GM23338 (cell line): ENCODE results near the gene FANK1. TPM values are rescaled to one million over a fixed set of nuclear protein-coding genes. Genes with fewer than 3 reads are reported as not detected.

Experiments
- ATAC-seq: fragments of 200-7000 bp; cut with Tn5 transposase; 3 replicates; pipeline ENCODE4 v1.9.1; 2020
- DNase-seq: peaks from one replicate; pipeline ENCODE4 v3.0.0-alpha.2; 2015; ENCODE audit warnings: low spot score
- H2AFZ ChIP-seq: fragments of 200-600 bp; sonication (generic); 2 replicates; pipeline ENCODE4 v1.8.0; 2016; ENCODE audit warnings: antibody characterized with exemption, mild to moderate bottlenecking, moderate library complexity
- H3F3A ChIP-seq: fragments of 200-600 bp; sonication (generic); replicated peaks from 2 replicates; pipeline ENCODE4 v1.8.0; 2017; ENCODE audit warnings: antibody characterized with exemption, mixed run types, low read depth
- H3K27ac ChIP-seq: fragments of 200-600 bp; sonication (generic); 2 replicates; pipeline ENCODE4 v1.6.1; 2016; ENCODE audit warnings: low read depth
- H3K27me3 ChIP-seq: fragments of 200-600 bp; sonication (generic); 2 replicates; pipeline ENCODE4 v1.8.0; 2016; ENCODE audit warnings: mild to moderate bottlenecking, mixed run types, moderate library complexity; ENCODE audit not compliant: insufficient read depth
- H3K36me3 ChIP-seq: fragments of 200-600 bp; sonication (generic); 2 replicates; pipeline ENCODE4 v1.8.0; 2016; ENCODE audit warnings: mild to moderate bottlenecking; ENCODE audit not compliant: insufficient read depth
- H3K4me1 ChIP-seq: fragments of 200-600 bp; sonication (generic); 2 replicates; pipeline ENCODE4 v1.8.0; 2016; ENCODE audit warnings: mild to moderate bottlenecking, moderate library complexity; ENCODE audit not compliant: insufficient read depth
- H3K4me2 ChIP-seq: fragments of 200-600 bp; sonication (generic); 2 replicates; pipeline ENCODE4 v1.7.1; 2017; ENCODE audit warnings: mixed run types
- H3K4me3 ChIP-seq: fragments of 200-600 bp; sonication (generic); 2 replicates; pipeline ENCODE4 v1.6.1; 2016; ENCODE audit warnings: mixed run types
- H3K79me2 ChIP-seq: fragments of 200-600 bp; sonication (generic); replicated peaks from 2 replicates; pipeline ENCODE4 v1.8.0; 2017; ENCODE audit warnings: mild to moderate bottlenecking; ENCODE audit not compliant: insufficient read depth
- H3K9me2 ChIP-seq: fragments of 200-600 bp; sonication (generic); 2 replicates; pipeline ENCODE4 v1.8.0; 2017; ENCODE audit not compliant: insufficient read depth
- H4K20me1 ChIP-seq: fragments of 200-600 bp; sonication (generic); replicated peaks from 2 replicates; pipeline ENCODE4 v1.8.0; 2017; ENCODE audit warnings: mild to moderate bottlenecking; ENCODE audit not compliant: insufficient read depth
- H3K27ac Mint-ChIP-seq: 2 replicates; pipeline ENCODE4 v1.8.0; 2020; ENCODE audit warnings: inconsistent platforms, mild to moderate bottlenecking, moderate library complexity, mixed read lengths
- H3K27me3 Mint-ChIP-seq: 3 replicates; pipeline ENCODE4 v1.8.0; 2022; ENCODE audit warnings: low read depth, mild to moderate bottlenecking, moderate library complexity, mixed read lengths, inconsistent platforms; ENCODE audit not compliant: insufficient read depth, poor library complexity
- H3K36me3 Mint-ChIP-seq: 3 replicates; pipeline ENCODE4 v1.8.0; 2021; ENCODE audit warnings: low read depth, mild to moderate bottlenecking, inconsistent platforms, moderate library complexity, mixed read lengths
- H3K4me1 Mint-ChIP-seq: 3 replicates; pipeline ENCODE4 v1.8.0; 2020; ENCODE audit warnings: mild to moderate bottlenecking, inconsistent platforms, mixed read lengths
- H3K4me3 Mint-ChIP-seq: 3 replicates; pipeline ENCODE4 v1.8.0; 2021; ENCODE audit warnings: moderate library complexity, mild to moderate bottlenecking, inconsistent platforms, mixed read lengths
- H3K9me3 Mint-ChIP-seq: 3 replicates; pipeline ENCODE4 v1.8.0; 2020; ENCODE audit warnings: moderate library complexity, mild to moderate bottlenecking, inconsistent platforms, mixed read lengths
- CREB1 ChIP-seq: fragments of 250-450 bp; sonication (Bioruptor Pico); IDR thresholded peaks from 2 replicates; pipeline ENCODE4 v1.5.0; 2020; ENCODE audit warnings: low read depth, mild to moderate bottlenecking, moderate library complexity
- CTCF ChIP-seq, 2 experiments: fragments of 200-600 bp in 1 of 2; sonication (generic) in 1 of 2; conservative IDR thresholded peaks; 2 replicates each; pipeline versions ENCODE4 v1.5.1 to v1.6.1; 2016 to 2017; ENCODE audit warnings: antibody characterized with exemption in 2 of 2, low read depth in 2 of 2, mild to moderate bottlenecking in 2 of 2, moderate library complexity in 1 of 2
- ETS1 ChIP-seq: IDR thresholded peaks from 2 replicates; pipeline ENCODE4 v1.6.1; 2016; ENCODE audit warnings: antibody characterized with exemption
- EZH2 ChIP-seq: fragments of 200-600 bp; sonication (generic); IDR thresholded peaks from one replicate; pipeline ENCODE4 v1.8.0; 2017; ENCODE audit warnings: antibody characterized with exemption, mild to moderate bottlenecking, low read depth; ENCODE audit not compliant: unreplicated experiment
- EZH2phosphoT487 ChIP-seq: fragments of 200-600 bp; sonication (generic); IDR thresholded peaks from one replicate; pipeline ENCODE4 v1.8.1; 2018; ENCODE audit warnings: antibody characterized with exemption; ENCODE audit not compliant: unreplicated experiment
- JUNB ChIP-seq: IDR thresholded peaks from one replicate; pipeline ENCODE4 v1.6.1; 2016; ENCODE audit warnings: antibody characterized with exemption; ENCODE audit not compliant: unreplicated experiment
- NANOG ChIP-seq: IDR thresholded peaks from 2 replicates; pipeline ENCODE4 v1.6.1; 2016; ENCODE audit warnings: antibody characterized with exemption, borderline replicate concordance
- POLR2AphosphoS5 ChIP-seq: IDR thresholded peaks from 2 replicates; pipeline ENCODE4 v1.6.1; 2016; ENCODE audit warnings: antibody characterized with exemption, low read depth
- STAT1 ChIP-seq: IDR thresholded peaks from one replicate; pipeline ENCODE4 v1.6.1; 2016; ENCODE audit warnings: antibody characterized with exemption; ENCODE audit not compliant: unreplicated experiment
- ZNF114 ChIP-seq: fragments of 250-450 bp; sonication (Bioruptor Pico); IDR thresholded peaks from 2 replicates; pipeline ENCODE4 v1.5.0; 2020; ENCODE audit warnings: mild to moderate bottlenecking, moderate library complexity
- ZNF331 ChIP-seq: fragments of 250-450 bp; sonication (Bioruptor Pico); IDR thresholded peaks from 2 replicates; pipeline ENCODE4 v1.5.0; 2020; ENCODE audit warnings: low read depth, mild to moderate bottlenecking, moderate library complexity
- polyA plus RNA-seq: library from polyadenylated mRNA; unstranded; fragments of >200 nt; fragmentation: Nextera tagmentation; extraction: Ambion mirVana; gene quantifications from 2 replicates; pipeline ENCODE4 v1.2.1, GENCODE V29; 2016
- total RNA-seq: library from RNA; depleted of rRNA; stranded (reverse); fragments of >200 nt; shearing (Covaris generic); gene quantifications from 2 replicates; pipeline ENCODE4 v1.2.3, GENCODE V29; 2014
- TF ChIP-seq, protein P1 (sequence below): fragments of 250-450 bp; sonication (Bioruptor Pico); IDR thresholded peaks from 2 replicates; pipeline ENCODE4 v1.5.0; 2020; ENCODE audit warnings: mild to moderate bottlenecking, moderate library complexity

The FANK1 gene
- total and polyA plus RNA-seq, 2 experiments from 2014 or later = 0.37 to 0.69 TPM

DNA sequence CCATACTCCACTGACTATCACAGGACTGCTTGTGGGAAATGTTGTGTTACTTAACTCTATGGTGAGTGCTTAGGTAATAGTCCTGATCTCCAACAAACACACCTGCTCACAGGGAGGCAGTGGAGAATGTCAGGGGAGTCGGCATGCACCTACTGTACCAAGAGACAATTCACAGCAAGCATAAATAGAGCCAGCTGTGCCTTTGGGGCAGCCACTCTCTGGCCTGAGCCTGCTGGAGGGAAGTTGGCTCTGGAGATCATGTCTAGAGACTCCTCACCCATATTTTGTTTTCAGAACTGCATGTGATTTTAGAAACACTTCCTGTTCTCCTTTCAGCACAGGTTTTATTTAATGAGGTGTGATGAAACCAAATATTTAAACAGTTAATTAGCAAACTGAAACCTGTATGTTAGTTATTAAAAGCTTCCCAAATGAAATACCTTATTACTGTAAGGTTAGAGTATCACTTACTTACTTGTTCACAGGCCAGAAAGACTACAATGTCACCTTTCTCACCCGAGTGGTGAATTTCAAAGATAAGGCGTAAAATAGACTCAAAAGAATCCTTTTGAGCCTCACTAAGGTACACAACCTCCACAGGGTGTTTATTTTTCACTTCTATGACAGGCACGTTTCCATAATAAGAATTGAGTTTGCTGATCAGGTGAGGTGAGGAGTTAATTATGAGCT, 37.1 kb upstream of the FANK1 start:
- Histone ChIP-seq H2AFZ (no peak overlapping the region), H3K79me2 (no peaks in the 10 kb centered on the region), H3F3A (no peaks in the 10 kb centered on the region), H3K36me3 (no peaks in the 10 kb centered on the region; the same call in 1 of the 2 replicates), H3K27me3 (no peaks in the 10 kb centered on the region), H3K27ac (no peak overlapping the region), H3K4me3 (no peak overlapping the region), H3K9me2 (no peaks in the 10 kb centered on the region), H3K4me2 (no peak overlapping the region), H4K20me1 (no peaks in the 10 kb centered on the region), H3K4me1 (no peaks in the 10 kb centered on the region)
- TF ChIP-seq STAT1 = no peak
- no peak for TF ChIP-seq ETS1
- TF ChIP-seq CREB1 = no peak
- Mint-ChIP-seq H3K36me3 (no peaks in the 10 kb centered on the region), H3K27ac (no peak overlapping the region), H3K27me3 (no peaks in the 10 kb centered on the region), H3K9me3 (no peaks in the 10 kb centered on the region), H3K4me3 (no peak overlapping the region), H3K4me1 (no peaks in the 10 kb centered on the region)
- ATAC-seq (no peak), DNase-seq (no peak)

- H3K9me2 ChIP-seq = no peaks in the 10 kb centered on the region
- no peaks in the 10 kb centered on the region for H3K27me3 Mint-ChIP-seq
- H3K79me2 ChIP-seq = no peaks in the 10 kb centered on the region
- H3K27me3 ChIP-seq = no peaks in the 10 kb centered on the region
- no peaks in the 10 kb centered on the region; the same call in 2 of the 3 replicates for H3K4me1 Mint-ChIP-seq
- no peak for DNase-seq
- H3K4me3 Mint-ChIP-seq = no peak overlapping the region
- no peak overlapping the region for H3K4me2 ChIP-seq
- ATAC-seq = no peak
- H3F3A ChIP-seq = no peaks in the 10 kb centered on the region
- H3K36me3 ChIP-seq = no peaks in the 10 kb centered on the region
- H3K36me3 Mint-ChIP-seq = 0 out of 3 replicates have a peak, but pooled peaks cover 3% of the 10 kb centered on the region
- H4K20me1 ChIP-seq = no peaks in the 10 kb centered on the region
- no peak overlapping the region for H3K27ac ChIP-seq
- no peaks in the 10 kb centered on the region for H3K9me3 Mint-ChIP-seq
- no peak overlapping the region for H3K4me3 ChIP-seq
- H3K27ac Mint-ChIP-seq = no peak overlapping the region
- H2AFZ ChIP-seq = no peak overlapping the region
- H3K4me1 ChIP-seq = no peaks in the 10 kb centered on the region
- TF ChIP-seq, protein P1, sequence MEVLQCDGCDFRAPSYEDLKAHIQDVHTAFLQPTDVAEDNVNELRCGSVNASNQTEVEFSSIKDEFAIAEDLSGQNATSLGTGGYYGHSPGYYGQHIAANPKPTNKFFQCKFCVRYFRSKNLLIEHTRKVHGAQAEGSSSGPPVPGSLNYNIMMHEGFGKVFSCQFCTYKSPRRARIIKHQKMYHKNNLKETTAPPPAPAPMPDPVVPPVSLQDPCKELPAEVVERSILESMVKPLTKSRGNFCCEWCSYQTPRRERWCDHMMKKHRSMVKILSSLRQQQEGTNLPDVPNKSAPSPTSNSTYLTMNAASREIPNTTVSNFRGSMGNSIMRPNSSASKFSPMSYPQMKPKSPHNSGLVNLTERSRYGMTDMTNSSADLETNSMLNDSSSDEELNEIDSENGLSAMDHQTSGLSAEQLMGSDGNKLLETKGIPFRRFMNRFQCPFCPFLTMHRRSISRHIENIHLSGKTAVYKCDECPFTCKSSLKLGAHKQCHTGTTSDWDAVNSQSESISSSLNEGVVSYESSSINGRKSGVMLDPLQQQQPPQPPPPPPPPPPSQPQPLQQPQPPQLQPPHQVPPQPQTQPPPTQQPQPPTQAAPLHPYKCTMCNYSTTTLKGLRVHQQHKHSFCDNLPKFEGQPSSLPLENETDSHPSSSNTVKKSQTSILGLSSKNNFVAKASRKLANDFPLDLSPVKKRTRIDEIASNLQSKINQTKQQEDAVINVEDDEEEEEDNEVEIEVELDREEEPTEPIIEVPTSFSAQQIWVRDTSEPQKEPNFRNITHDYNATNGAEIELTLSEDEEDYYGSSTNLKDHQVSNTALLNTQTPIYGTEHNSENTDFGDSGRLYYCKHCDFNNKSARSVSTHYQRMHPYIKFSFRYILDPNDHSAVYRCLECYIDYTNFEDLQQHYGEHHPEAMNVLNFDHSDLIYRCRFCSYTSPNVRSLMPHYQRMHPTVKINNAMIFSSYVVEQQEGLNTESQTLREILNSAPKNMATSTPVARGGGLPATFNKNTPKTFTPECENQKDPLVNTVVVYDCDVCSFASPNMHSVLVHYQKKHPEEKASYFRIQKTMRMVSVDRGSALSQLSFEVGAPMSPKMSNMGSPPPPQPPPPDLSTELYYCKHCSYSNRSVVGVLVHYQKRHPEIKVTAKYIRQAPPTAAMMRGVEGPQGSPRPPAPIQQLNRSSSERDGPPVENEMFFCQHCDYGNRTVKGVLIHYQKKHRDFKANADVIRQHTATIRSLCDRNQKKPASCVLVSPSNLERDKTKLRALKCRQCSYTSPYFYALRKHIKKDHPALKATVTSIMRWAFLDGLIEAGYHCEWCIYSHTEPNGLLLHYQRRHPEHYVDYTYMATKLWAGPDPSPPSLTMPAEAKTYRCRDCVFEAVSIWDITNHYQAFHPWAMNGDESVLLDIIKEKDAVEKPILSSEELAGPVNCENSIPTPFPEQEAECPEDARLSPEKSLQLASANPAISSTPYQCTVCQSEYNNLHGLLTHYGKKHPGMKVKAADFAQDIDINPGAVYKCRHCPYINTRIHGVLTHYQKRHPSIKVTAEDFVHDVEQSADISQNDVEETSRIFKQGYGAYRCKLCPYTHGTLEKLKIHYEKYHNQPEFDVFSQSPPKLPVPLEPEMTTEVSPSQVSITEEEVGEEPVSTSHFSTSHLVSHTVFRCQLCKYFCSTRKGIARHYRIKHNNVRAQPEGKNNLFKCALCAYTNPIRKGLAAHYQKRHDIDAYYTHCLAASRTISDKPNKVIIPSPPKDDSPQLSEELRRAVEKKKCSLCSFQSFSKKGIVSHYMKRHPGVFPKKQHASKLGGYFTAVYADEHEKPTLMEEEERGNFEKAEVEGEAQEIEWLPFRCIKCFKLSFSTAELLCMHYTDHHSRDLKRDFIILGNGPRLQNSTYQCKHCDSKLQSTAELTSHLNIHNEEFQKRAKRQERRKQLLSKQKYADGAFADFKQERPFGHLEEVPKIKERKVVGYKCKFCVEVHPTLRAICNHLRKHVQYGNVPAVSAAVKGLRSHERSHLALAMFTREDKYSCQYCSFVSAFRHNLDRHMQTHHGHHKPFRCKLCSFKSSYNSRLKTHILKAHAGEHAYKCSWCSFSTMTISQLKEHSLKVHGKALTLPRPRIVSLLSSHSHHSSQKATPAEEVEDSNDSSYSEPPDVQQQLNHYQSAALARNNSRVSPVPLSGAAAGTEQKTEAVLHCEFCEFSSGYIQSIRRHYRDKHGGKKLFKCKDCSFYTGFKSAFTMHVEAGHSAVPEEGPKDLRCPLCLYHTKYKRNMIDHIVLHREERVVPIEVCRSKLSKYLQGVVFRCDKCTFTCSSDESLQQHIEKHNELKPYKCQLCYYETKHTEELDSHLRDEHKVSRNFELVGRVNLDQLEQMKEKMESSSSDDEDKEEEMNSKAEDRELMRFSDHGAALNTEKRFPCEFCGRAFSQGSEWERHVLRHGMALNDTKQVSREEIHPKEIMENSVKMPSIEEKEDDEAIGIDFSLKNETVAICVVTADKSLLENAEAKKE (CRISPR knock-in tag) = no peak
- TF ChIP-seq NANOG (no peak), POLR2AphosphoS5 (no peak), STAT1 (no peak), CTCF (conservative IDR thresholded peaks at IDR 0.05; ENCODE audit: low read depth in 2 of 2) (no peak), JUNB (no peak), ZNF114 (CRISPR knock-in tag) (no peak), EZH2 (no peak), ETS1 (no peak), ZNF331 (no peak), EZH2phosphoT487 (no peak)
These were observed 31.2 kb upstream of the FANK1 start for GRCh38 chr10:125865120-125865519.
